ENCODE results near the gene SIGLEC14.

SIGLEC14 gene

GRCh38 chr19:51602189-51602854 is 44.3 kb downstream of the SIGLEC14 start:
- H3K4me3 ChIP-seq (ENCODE audit: low read depth, low read length) = no peak overlapping the region
- CTCF ChIA-PET = interaction anchor here (1.5 kb wide), 2 partner anchors 55 to 59 kb away, joined by 4 read pairs; no protein-coding TSS in a partner anchor
- no peaks in the 10 kb centered on the region for H3K9me3 ChIP-seq (ENCODE audit: control insufficient read depth, insufficient read depth, low read depth, low read length)
- no peaks in the 10 kb centered on the region for H3K36me3 ChIP-seq (ENCODE audit: control insufficient read depth in 2 of 2, insufficient read depth in 1 of 2, low read length in 2 of 2)
- no peaks in the 10 kb centered on the region for H3K4me1 ChIP-seq (ENCODE audit: control insufficient read depth, insufficient read depth, low read length)
- POLR2A ChIA-PET = interaction anchor here (0.8 kb wide), 1 partner anchor 87 kb away, joined by 3 read pairs; no protein-coding TSS in a partner anchor
- TF ChIP-seq KLF16 (tag by site-specific recombination; IDR thresholded peaks at IDR 0.05) (no peak), PBX3 (CRISPR knock-in tag; IDR thresholded peaks at IDR 0.05) (no peak), ZNF184 (tag by site-specific recombination; IDR thresholded peaks at IDR 0.05) (no peak), OSR2 (tag by site-specific recombination; IDR thresholded peaks at IDR 0.05) (no peak), ZNF133 (tag by site-specific recombination; IDR thresholded peaks at IDR 0.05) (no peak), ZNF223 (tag by site-specific recombination; IDR thresholded peaks at IDR 0.05) (no peak), SCRT1 (tag by site-specific recombination; IDR thresholded peaks at IDR 0.05; ENCODE audit: borderline replicate concordance) (no peak), ZNF518A (tag by site-specific recombination; conservative IDR thresholded peaks at IDR 0.05; ENCODE audit: low read depth) (no peak)
- no peak overlapping the region for H3K27ac ChIP-seq (ENCODE audit: extremely low read depth, low read depth, low read length)

- no peaks in the 10 kb centered on the region for H3K9me3 ChIP-seq (ENCODE audit: control insufficient read depth, insufficient read depth, low read depth, low read length)
- H3K4me3 ChIP-seq (ENCODE audit: low read depth, low read length) = no peak overlapping the region
- CTCF ChIA-PET = no interaction called here
- no peaks in the 10 kb centered on the region for H3K36me3 ChIP-seq (ENCODE audit: control insufficient read depth in 2 of 2, insufficient read depth in 1 of 2, low read length in 2 of 2)
- POLR2A ChIA-PET = no interaction called here
- H3K27ac ChIP-seq (ENCODE audit: extremely low read depth, low read depth, low read length) = no peak overlapping the region
- TF ChIP-seq ZNF362 (tag by site-specific recombination; IDR thresholded peaks at IDR 0.05) = no peak
- TF ChIP-seq ZNF76 (tag by site-specific recombination; IDR thresholded peaks at IDR 0.05; ENCODE audit: borderline replicate concordance, low read depth) = no peak
- no peak for TF ChIP-seq ZNF747 (tag by site-specific recombination; IDR thresholded peaks at IDR 0.05)
- H3K4me1 ChIP-seq (ENCODE audit: control insufficient read depth, insufficient read depth, low read length) = no peaks in the 10 kb centered on the region
Measured at GRCh38 chr19:51600940-51601580, 45.6 kb downstream of the SIGLEC14 start.

GRCh38 chr19:51599084-51599483 is 47.5 kb downstream of the SIGLEC14 start:
- CTCF ChIA-PET = interaction anchor here (0.9 to 1.7 kb wide), 3 partner anchors 9 to 201 kb away, joined by 4 to 7 read pairs (median 5); no protein-coding TSS in a partner anchor
- Histone ChIP-seq H3K27ac (ENCODE audit: extremely low read depth, low read depth, low read length) (no peak overlapping the region), H3K36me3 (ENCODE audit: control insufficient read depth in 2 of 2, insufficient read depth in 1 of 2, low read length in 2 of 2) (no peaks in the 10 kb centered on the region), H3K9me3 (ENCODE audit: control insufficient read depth, insufficient read depth, low read depth, low read length) (no peaks in the 10 kb centered on the region), H3K4me1 (ENCODE audit: control insufficient read depth, insufficient read depth, low read length) (no peaks in the 10 kb centered on the region), H3K4me3 (ENCODE audit: low read depth, low read length) (no peak overlapping the region)
- POLR2A ChIA-PET = interaction anchor here (0.7 kb wide), 1 partner anchor 28 kb away, joined by 3 read pairs; the partner anchor contains the start of gene ZNF175
- TF ChIP-seq ZNF513 (tag by site-specific recombination; IDR thresholded peaks at IDR 0.05) (no peak), ZNF132 (tag by site-specific recombination; IDR thresholded peaks at IDR 0.05; ENCODE audit: borderline replicate concordance) (no peak), ZBTB48 (tag by site-specific recombination; IDR thresholded peaks at IDR 0.05) (no peak), ZNF26 (tag by site-specific recombination; IDR thresholded peaks at IDR 0.05) (no peak), ZNF585B (tag by site-specific recombination; IDR thresholded peaks at IDR 0.05) (no peak), ZNF175 (tag by site-specific recombination; IDR thresholded peaks at IDR 0.05) (no peak), ZNF560 (tag by site-specific recombination; IDR thresholded peaks at IDR 0.05; ENCODE audit: borderline replicate concordance) (no peak), OSR2 (tag by site-specific recombination; IDR thresholded peaks at IDR 0.05) (no peak)

All from HEK293 (cell line).